Naive thymus-derived CD4-positive, alpha-beta T cell (primary cell): ENCODE results near the gene TM9SF2. TPM values are rescaled to one million over a fixed set of nuclear protein-coding genes. Genes with fewer than 3 reads are reported as not detected.

Source experiments
- polyA plus RNA-seq, 2 donors: library from polyadenylated mRNA; unstranded; fragments of 300-500 nt; fragmentation: Illumina TruSeq; gene quantifications; one replicate each; pipeline ENCODE4 v1.2.3, GENCODE V29; 2021
- total RNA-seq, 6 experiments: library from RNA in 5 of 6; stranded (reverse) in 5 of 6; gene quantifications; 1 replicate in 5 of 6; 2 replicates in 1 of 6; pipeline ENCODE4 v1.2.3 and lab custom pipeline; 2021 to 2026

Gene TM9SF2
- total and polyA plus RNA-seq, 7 experiments from 2014 or later: 38.0 to 81.9 (median 53.6) TPM

Other genes with a start within 250 kb of the TM9SF2 start
- gene GPR18, start 243.1 kb upstream of the TM9SF2 start, total RNA-seq: 10 to 100 TPM; 11.5 to 40.4 (median 21.1) TPM
- 10 to 100 TPM; 27.9 to 35.9 TPM for gene GPR18, start 243.1 kb upstream of the TM9SF2 start, polyA plus RNA-seq
- gene GPR183, start 194.1 kb upstream of the TM9SF2 start, total RNA-seq: 100 to 1,000 TPM in 4 of 5 experiments, 10 to 100 TPM in 1; 26.8 to 231 (median 112) TPM
- 100 to 1,000 TPM; 234 to 241 TPM for gene GPR183, start 194.1 kb upstream of the TM9SF2 start, polyA plus RNA-seq
- gene CLYBL, start 105.2 kb downstream of the TM9SF2 start, total RNA-seq: 10 to 100 TPM in 2 of 5 experiments, 1 to 10 TPM in 3; 5.6 to 13.0 (median 8.0) TPM
- 10 to 100 TPM; 13.2 to 14.7 TPM for gene CLYBL, start 105.2 kb downstream of the TM9SF2 start, polyA plus RNA-seq